K562 (cell line): ENCODE measurements around the gene XIRP1. TPM values are rescaled to one million over a fixed set of nuclear protein-coding genes. Genes with fewer than 3 reads are reported as not detected.

ENCODE experiments used
- ARID1B ChIP-seq: fragments of 450-650 bp; IDR thresholded peaks from 2 replicates; pipeline ENCODE4 v1.6.1; 2016; ENCODE audit warnings: antibody characterized with exemption, mild to moderate bottlenecking, inconsistent platforms
- BDP1 ChIP-seq: IDR thresholded peaks from 3 replicates; pipeline ENCODE4 v1.6.1; 2011; ENCODE audit not compliant: insufficient read length, insufficient read depth
- BRD4 ChIP-seq: fragments of 200-600 bp; sonication (generic); IDR thresholded peaks from 2 replicates; pipeline ENCODE4 v1.6.1; 2017; ENCODE audit warnings: inconsistent platforms
- C11orf30 ChIP-seq: fragments of 450-650 bp; IDR thresholded peaks from 2 replicates; pipeline ENCODE4 v1.6.1; 2016; ENCODE audit warnings: low read depth, mild to moderate bottlenecking
- CREB1 ChIP-seq, 2 experiments: sonication (generic) in 1 of 2; formaldehyde crosslinking in 1 of 2; IDR thresholded peaks; 2 replicates each; pipeline versions ENCODE4 v1.6.1 to v1.8.0; 2012 to 2022; ENCODE audit warnings: inconsistent platforms in 1 of 2, mild to moderate bottlenecking in 1 of 2, missing genetic modification reagents in 1 of 2, moderate library complexity in 1 of 2
- EP300 ChIP-seq: IDR thresholded peaks from 2 replicates; pipeline ENCODE4 v1.6.1; 2012; ENCODE audit warnings: low read length, improper control_type of control experiment
- ETS2 ChIP-seq: IDR thresholded peaks from 2 replicates; pipeline ENCODE4 v1.6.1; 2016; ENCODE audit warnings: borderline replicate concordance, missing genetic modification characterization, mild to moderate bottlenecking, moderate library complexity, missing compliant biosample characterization; ENCODE audit not compliant: poor library complexity, severe bottlenecking
- GABPB2 ChIP-seq: fragments of 250-450 bp; sonication (Bioruptor Pico); conservative IDR thresholded peaks from 2 replicates; pipeline ENCODE4 v1.5.1; 2021; ENCODE audit warnings: mild to moderate bottlenecking
- GTF2B ChIP-seq: IDR thresholded peaks from 2 replicates; pipeline ENCODE4 v1.6.1; 2011; ENCODE audit not compliant: insufficient read length; ENCODE audit errors: extremely low read depth
- GTF2E2 ChIP-seq: fragments of 200-800 bp; sonication (Bioruptor generic); IDR thresholded peaks from 2 replicates; pipeline ENCODE4 v1.6.1; 2016; ENCODE audit warnings: missing genetic modification characterization, missing compliant biosample characterization
- ILF3 ChIP-seq: fragments of 450-650 bp; IDR thresholded peaks from 2 replicates; pipeline ENCODE4 v1.6.1; 2018; ENCODE audit warnings: antibody characterized with exemption, mild to moderate bottlenecking, moderate library complexity, borderline replicate concordance
- MAZ ChIP-seq, 2 experiments: fragments of 450-650 bp in 1 of 2; sonication (generic) in 1 of 2; formaldehyde crosslinking; IDR thresholded peaks in 1 of 2; conservative IDR thresholded peaks in 1 of 2; 2 replicates each; pipeline versions ENCODE4 v1.4.0 to v1.5.0; 2020; ENCODE audit warnings: mild to moderate bottlenecking in 1 of 2, missing genetic modification reagents in 1 of 2
- RAD21 ChIP-seq, 2 experiments: fragments of 250-450 bp in 1 of 2; fragments of 450-650 bp in 1 of 2; sonication (Bioruptor Pico) in 1 of 2; formaldehyde crosslinking in 1 of 2; IDR thresholded peaks in 1 of 2; conservative IDR thresholded peaks in 1 of 2; 2 replicates each; pipeline versions ENCODE4 v1.4.0 to v1.8.0; 2020 to 2022; ENCODE audit warnings: mild to moderate bottlenecking in 2 of 2, moderate library complexity in 1 of 2
- RBFOX2 ChIP-seq: fragments of 200-400 bp; formaldehyde crosslinking; IDR thresholded peaks from 2 replicates; pipeline ENCODE4 v1.6.1; 2017; ENCODE audit warnings: low read depth, mild to moderate bottlenecking, low read length, moderate library complexity
- SNIP1 ChIP-seq: fragments of 450-650 bp; IDR thresholded peaks from 2 replicates; pipeline ENCODE4 v1.7.1; 2017; ENCODE audit warnings: low read depth, mild to moderate bottlenecking
- TRIM28 ChIP-seq: fragments of 450-650 bp; IDR thresholded peaks from 2 replicates; pipeline ENCODE4 v1.6.1; 2017
- ZNF197 ChIP-seq: fragments of 200-800 bp; sonication (Bioruptor generic); IDR thresholded peaks from 2 replicates; pipeline ENCODE4 v1.6.1; 2016; ENCODE audit warnings: low read depth, missing genetic modification characterization, missing compliant biosample characterization
- ZNF24 ChIP-seq: fragments of 450-650 bp; IDR thresholded peaks from 2 replicates; pipeline ENCODE4 v1.6.1; 2016
- ZNF318 ChIP-seq, 2 experiments: fragments of 450-650 bp; IDR thresholded peaks; 2 replicates each; pipeline ENCODE4 v1.6.1; 2016; ENCODE audit warnings: mild to moderate bottlenecking in 2 of 2, borderline replicate concordance in 1 of 2, low read depth in 1 of 2, moderate library complexity in 1 of 2
- ZNF551 ChIP-seq: fragments of 250-450 bp; sonication (Bioruptor Pico); IDR thresholded peaks from 2 replicates; pipeline ENCODE4 v1.5.0; 2021; ENCODE audit warnings: mild to moderate bottlenecking, moderate library complexity
- polyA plus RNA-seq, 8 experiments: library from polyadenylated mRNA; depleted of rRNA in 4 of 8; stranded (reverse) in 5 of 8; unstranded in 3 of 8; fragments of >200 nt; fragmentation: Nextera tagmentation in 2 of 8; fragmentation: Illumina TruSeq in 1 of 8; extraction: Ambion mirVana in 2 of 8; extraction: Trizol in 1 of 8; gene quantifications; 2 replicates each; pipeline versions ENCODE4 v1.2.1 to v1.2.3, GENCODE V29; 2011 to 2014; ENCODE audit warnings: inconsistent platforms in 1 of 8, missing spikeins in 1 of 8
- total RNA-seq, 7 experiments: library from RNA; depleted of rRNA in 6 of 7; stranded (reverse); fragments of >200 nt in 6 of 7; fragmentation: Illumina TruSeq in 2 of 7; extraction: Trizol in 2 of 7; gene quantifications; 2 replicates each; pipeline versions ENCODE4 v1.2.1 to v1.2.3, GENCODE V29; 2011 to 2021; ENCODE audit warnings: low replicate concordance in 1 of 7

XIRP1 gene
- total and polyA plus RNA-seq, 9 of the 15 experiments (the other 6 are each of a cell fraction or from before 2014, with no cell fraction given): 0.03 to 0.27 (median 0.08) TPM; not detected in 3

- TF ChIP-seq ARID1B (peak; percentile 45), ZNF318 (IDR thresholded peaks at IDR 0.05; ENCODE audit: borderline replicate concordance in 1 of 2, low read depth in 1 of 2) (0 out of 4 replicates have a peak, but pooled peaks of 1 of the 2 experiments have one; percentile 41), GTF2B (no peak), CREB1 (IDR thresholded peaks at IDR 0.05) (no peak), CREB1 (CRISPR knock-in tag; IDR thresholded peaks at IDR 0.05) (peak; percentile 63; the same call in 1 of the 2 replicates), ILF3 (no peak), MAZ (CRISPR knock-in tag; conservative IDR thresholded peaks at IDR 0.05 in 1 of 2, IDR thresholded peaks at IDR 0.05 in 1 of 2) (peak; percentile 83 to 92), EP300 (0 out of 2 replicates have a peak, but pooled peaks have one; percentile 22), RBFOX2 (no peak), GTF2E2 (no peak), TRIM28 (peak; percentile 91), C11orf30 (no peak), SNIP1 (no peak), BRD4 (no peak), GABPB2 (CRISPR knock-in tag) (no peak), ETS2 (tag) (no peak), ZNF551 (CRISPR knock-in tag) (no peak), BDP1 (no peak), RAD21 (CRISPR knock-in tag; conservative IDR thresholded peaks at IDR 0.05 in 1 of 2, IDR thresholded peaks at IDR 0.05 in 1 of 2) (peak in 1 of 2 experiments; percentile 26; a peak in 1 of 4 replicates), ZNF24 (no peak), ZNF197 (CRISPR knock-in tag) (no peak)
These were observed 37.9 kb downstream of the XIRP1 start (continued) for GRCh38 chr3:39154280-39155021.
